Measurements from ENCODE around the gene PLXNA3. TPM values are rescaled to one million over a fixed set of nuclear protein-coding genes. Genes with fewer than 3 reads are reported as not detected.

PLXNA3 gene
- 7.5 and 9.6 TPM in 2 replicates for total RNA-seq (2014; rRNA removed)
- 32.0 TPM for polyA plus RNA-seq (2012)

- DNase-seq (ENCODE audit: low read depth): no peak
These were observed at the start of gene PLXNA3 for GRCh38 chrX:154458116-154458953. PLXNA3 (plus strand) TSS chrX:154458281; CDS start chrX:154460184, 1,903 bp downstream.

GRCh38 chrX:154408659-154409221, 49.3 kb upstream of the PLXNA3 start:
- DNase-seq (ENCODE audit: low read depth): peak; percentile 63

- DNase-seq (ENCODE audit: low read depth): peak; percentile 89
These were observed 48.7 kb upstream of the PLXNA3 start, which contains the start of gene DNASE1L1 for GRCh38 chrX:154409222-154409871. DNASE1L1 (minus strand) TSS chrX:154409254; CDS start chrX:154405568, 3,686 bp downstream.

- peak; percentile 42 for DNase-seq (ENCODE audit: low read depth)
These were observed 46.1 kb upstream of the PLXNA3 start for GRCh38 chrX:154411981-154412340.

GRCh38 chrX:154412468-154412867, 45.6 kb upstream of the PLXNA3 start:
- no peak for DNase-seq (ENCODE audit: low read depth)

GRCh38 chrX:154413142-154413541, 44.9 kb upstream of the PLXNA3 start:
- DNase-seq (ENCODE audit: low read depth): no peak

GRCh38 chrX:154417157-154417556, 40.9 kb upstream of the PLXNA3 start:
- no peak for DNase-seq (ENCODE audit: low read depth)

- no peak for DNase-seq (ENCODE audit: low read depth)
These were observed 38.9 kb upstream of the PLXNA3 start for GRCh38 chrX:154419189-154419588.

- no peak for DNase-seq (ENCODE audit: low read depth)
These were observed 38.2 kb upstream of the PLXNA3 start for GRCh38 chrX:154419688-154420401.

GRCh38 chrX:154420402-154420756, 37.7 kb upstream of the PLXNA3 start:
- DNase-seq (ENCODE audit: low read depth): no peak

GRCh38 chrX:154426916-154427770, 30.9 kb upstream of the PLXNA3 start:
- no peak for DNase-seq (ENCODE audit: low read depth)

GRCh38 chrX:154428176-154429171, 29.6 kb upstream of the PLXNA3 start, which contains the start of gene ATP6AP1:
ATP6AP1 (plus strand) TSS chrX:154428677; CDS start chrX:154428693, 16 bp downstream.
- DNase-seq (ENCODE audit: low read depth): peak; percentile 90

GRCh38 chrX:154429711-154430110, 28.4 kb upstream of the PLXNA3 start:
- no peak for DNase-seq (ENCODE audit: low read depth)

GRCh38 chrX:154430479-154430878, 27.6 kb upstream of the PLXNA3 start:
- no peak for DNase-seq (ENCODE audit: low read depth)

GRCh38 chrX:154430916-154431315, 27.2 kb upstream of the PLXNA3 start:
- no peak for DNase-seq (ENCODE audit: low read depth)

- no peak for DNase-seq (ENCODE audit: low read depth)
These were observed 26.7 kb upstream of the PLXNA3 start for GRCh38 chrX:154431341-154431740.

- no peak for DNase-seq (ENCODE audit: low read depth)
These were observed 25.9 kb upstream of the PLXNA3 start for GRCh38 chrX:154432210-154432609.

- DNase-seq (ENCODE audit: low read depth): no peak
These were observed 24.5 kb upstream of the PLXNA3 start for GRCh38 chrX:154433605-154434004.

- DNase-seq (ENCODE audit: low read depth): no peak
These were observed 23.5 kb upstream of the PLXNA3 start for GRCh38 chrX:154434394-154435168.
